Germinal center (tissue), 1 donor: Measurements from ENCODE around the gene LCN1.
"Not testable (repeated sequence)": the region's sequence is repeated elsewhere in the genome, so short reads cannot be mapped to it uniquely, and the experiment has no call there.

Source experiments
- DNase-seq: peaks from one replicate; pipeline ENCODE4 v3.0.0; 2012; ENCODE audit warnings: mixed read lengths, low spot score

LCN1 gene

DNA sequence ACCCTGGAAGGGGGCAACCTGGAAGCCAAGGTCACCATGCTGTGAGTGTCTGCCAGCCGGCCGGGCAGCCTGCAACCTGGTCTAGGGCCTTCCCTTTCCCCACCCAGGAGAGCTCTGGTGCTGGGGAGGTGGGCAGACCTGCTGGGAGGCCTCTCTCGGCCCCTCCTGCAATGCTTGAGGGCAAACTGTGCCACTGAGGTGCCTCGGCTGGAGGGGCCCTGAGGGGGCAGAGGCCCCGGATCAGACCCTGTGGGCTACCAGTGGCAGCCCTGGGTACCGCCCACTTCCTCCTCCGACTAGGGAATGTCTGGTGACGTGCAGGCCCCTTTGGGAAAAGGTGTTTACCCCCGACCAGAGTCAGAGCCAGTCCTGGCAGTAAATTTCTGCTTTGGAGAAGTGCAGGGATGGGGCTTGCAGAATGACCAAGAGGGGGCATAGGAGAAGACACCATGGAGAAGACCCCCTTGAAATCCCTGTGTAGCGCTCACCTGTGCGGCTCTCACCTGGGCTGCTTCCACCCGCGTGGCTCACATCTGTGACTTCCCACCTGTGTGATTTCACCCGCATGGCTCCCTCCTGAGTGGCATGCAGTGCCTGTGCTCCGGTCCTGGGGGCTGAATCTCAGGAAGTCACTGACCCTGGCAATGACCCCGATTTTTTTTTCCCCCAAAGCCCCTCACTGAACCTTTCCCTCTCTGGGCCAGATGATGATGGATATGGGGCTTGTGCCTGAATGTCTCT is 1.1 kb downstream of the LCN1 start:
- DNase-seq, result no peak

DNA sequence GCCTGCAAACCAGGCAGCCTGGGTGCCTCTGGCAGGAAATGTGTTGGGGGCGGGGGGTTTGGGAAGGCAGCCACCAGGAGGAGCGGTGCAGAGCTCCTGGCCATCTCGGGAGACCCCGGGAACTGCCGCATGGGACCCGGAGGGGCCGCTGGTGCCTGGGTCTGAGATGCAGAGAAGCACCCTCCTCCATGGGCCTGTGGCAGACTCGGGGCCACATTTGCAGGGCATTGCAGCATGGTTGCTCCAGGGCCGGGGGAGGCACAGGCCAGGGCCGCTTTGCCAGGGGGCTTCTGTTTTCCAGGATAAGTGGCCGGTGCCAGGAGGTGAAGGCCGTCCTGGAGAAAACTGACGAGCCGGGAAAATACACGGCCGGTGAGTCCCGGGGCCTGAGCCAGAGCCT is 1.7 kb downstream of the LCN1 start:
- no peak for DNase-seq

DNA sequence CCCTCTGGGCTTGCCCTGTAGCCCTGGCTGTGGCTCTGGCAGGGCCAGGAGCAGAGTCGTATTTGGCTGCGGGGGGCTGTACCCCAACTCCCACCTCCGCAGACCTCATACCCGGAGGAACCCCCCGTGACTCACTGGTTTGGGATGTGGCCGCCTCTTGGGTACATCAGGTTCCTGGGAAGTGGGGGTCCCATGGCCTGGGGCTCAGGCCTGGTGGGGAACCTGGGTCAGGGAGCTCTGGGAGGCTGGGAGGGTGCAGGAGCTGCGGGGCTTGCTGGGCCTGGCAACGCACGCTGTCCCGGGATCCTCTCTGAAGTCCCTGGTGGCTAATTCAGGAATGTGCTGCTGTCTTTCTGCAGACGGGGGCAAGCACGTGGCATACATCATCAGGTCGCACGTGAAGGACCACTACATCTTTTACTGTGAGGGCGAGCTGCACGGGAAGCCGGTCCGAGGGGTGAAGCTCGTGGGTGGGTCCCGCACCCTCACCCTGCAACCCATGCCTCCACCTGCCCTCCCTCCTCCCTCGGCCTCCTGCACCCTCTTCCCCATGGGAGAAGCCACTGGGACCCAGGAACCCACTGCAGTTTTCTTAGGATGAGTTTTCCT is 2.4 kb downstream of the LCN1 start:
- no peak for DNase-seq

DNA sequence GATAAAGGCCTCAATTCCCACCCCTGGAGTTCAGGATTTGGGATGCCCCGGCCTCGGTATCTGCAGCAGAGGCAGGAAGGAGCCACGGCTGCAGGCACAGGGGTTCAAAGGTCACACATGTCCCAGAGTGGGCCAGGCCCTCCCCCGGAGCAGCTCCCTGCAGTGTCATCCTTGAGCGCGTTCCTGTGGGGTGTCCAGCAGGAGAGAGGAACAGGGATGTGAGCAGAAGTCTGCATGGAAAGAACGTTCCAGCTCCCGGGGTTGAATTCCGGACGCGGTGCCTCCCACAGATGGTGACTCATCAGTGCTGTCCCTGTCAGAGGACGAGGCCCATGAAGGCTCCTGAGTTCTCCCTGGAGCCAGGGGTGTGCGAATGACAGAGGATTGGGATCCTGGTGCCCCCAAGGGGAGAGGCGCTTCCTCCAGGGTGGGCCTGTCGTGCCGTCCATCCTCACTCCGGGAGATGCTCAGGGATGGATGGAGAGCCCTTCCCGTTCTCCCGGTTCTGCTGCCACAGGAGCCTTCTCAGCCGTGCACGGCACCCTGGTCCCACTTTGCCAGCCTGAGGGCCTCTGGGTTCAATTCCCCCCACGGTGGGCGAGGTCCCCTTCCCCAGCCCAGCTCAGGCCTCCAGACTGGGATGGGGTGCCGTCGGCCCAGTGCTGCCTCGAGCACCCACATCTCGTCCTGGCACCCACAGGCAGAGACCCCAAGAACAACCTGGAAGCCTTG is 3.1 kb downstream of the LCN1 start:
- no peak for DNase-seq

DNA sequence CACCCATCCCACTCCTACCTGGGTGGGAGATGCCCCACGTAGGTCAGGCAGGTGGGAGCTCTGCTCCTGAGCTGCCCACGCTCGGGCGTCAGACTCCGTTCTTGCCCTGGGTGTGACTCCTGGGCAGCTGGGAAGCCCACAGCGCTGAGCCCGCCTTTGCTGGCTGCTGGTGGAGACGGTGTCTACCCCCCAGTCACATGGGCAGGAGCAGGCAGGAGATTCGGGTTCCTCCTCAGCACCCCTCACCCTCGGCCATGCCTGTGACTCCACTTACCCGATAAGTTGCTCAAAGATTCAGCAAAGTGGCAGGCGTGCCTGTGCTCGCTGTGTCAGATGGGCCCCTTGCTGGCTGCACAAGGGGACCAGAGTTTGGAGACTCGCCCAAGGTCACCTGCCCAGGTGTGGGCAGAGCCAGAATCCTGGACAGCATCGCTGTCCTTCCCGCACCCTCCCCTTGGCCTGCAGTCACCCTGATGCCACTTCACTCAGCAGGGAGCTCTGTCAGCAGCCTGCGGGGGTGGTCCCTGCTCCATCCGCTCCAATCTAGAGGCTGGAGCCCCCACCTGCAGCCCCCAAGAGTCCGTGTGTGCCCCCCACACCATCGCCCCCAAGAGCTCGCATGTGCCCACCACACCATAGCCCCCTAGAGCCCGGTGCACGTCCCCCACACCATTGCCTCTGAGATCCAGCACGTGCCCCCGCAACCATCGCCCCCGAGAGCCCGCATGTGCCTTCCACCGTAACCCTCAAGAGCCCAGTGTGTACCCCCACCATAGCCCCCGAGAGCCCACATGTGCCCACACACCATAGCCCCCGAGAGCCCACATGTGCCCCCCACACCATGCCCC is 4.2 kb downstream of the LCN1 start:
- DNase-seq, result no peak

DNA sequence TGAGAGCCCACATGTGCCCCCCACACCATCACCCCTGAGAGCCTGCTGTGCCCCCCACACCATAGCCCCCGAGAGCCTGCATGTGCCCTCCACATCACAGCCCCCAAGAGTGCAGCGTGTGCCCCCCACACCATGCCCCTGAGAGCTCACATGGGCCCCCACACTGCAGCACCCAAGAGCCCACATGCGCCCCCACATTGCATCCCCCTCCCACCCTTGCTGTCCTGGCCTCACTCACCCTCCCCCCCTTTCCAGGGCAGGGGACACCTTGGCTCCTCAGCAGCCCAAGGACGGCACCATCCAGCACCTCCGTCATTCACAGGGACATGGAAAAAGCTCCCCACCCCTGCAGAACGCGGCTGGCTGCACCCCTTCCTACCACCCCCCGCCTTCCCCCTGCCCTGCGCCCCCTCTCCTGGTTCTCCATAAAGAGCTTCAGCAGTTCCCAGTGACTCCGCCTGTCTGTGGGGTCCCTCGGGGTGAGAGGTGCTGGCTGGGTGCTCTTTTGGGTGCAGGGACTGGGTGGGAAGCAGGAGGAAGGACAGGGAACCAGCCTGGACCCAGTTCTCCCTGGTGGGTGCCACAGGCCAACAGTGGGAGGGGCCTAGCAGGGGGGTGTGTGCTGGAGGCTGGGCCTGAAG is 5.0 kb downstream of the LCN1 start:
- DNase-seq, result no peak

DNA sequence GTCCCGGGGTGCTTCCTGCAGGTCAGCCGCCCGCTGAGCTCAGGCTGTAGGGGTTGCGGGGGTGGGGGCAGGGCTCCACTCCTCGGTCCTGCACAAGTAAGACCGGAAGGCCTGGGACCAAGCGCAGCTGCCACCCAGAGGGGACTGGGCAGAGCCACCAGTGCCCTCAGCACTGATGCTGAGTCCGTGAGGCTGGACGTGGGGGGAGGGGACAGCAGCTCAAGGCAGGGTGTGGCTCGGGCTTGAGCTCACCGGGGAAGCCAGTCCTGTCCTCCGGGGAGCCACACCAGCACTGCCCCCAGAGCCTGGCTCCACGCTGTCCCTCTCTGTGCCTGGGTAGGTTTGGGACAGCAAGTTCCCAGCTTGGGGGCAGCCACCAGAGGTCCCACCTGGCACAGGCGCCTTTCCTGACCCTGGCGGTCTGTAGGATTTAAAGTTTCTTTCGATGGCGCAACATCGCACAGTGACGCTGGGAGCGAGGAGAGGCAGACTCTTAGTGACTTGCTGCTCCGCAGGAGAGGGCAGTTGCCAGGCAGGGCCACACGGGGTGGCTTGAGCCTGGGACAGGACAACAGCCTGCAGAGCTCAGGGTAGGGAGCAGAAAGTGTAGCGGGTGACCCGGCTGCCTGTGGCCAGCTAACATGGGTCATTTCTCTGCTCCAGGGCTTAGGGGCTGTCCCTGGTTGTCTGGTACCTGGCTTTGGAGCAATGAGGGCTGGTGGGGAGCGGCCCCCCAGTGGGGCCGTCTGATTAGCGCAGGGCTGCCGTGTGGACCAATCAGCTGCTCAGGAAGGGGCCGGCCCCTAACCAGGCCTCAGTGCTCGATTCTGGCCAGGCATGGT is 5.7 kb downstream of the LCN1 start:
- no peak for DNase-seq

DNA sequence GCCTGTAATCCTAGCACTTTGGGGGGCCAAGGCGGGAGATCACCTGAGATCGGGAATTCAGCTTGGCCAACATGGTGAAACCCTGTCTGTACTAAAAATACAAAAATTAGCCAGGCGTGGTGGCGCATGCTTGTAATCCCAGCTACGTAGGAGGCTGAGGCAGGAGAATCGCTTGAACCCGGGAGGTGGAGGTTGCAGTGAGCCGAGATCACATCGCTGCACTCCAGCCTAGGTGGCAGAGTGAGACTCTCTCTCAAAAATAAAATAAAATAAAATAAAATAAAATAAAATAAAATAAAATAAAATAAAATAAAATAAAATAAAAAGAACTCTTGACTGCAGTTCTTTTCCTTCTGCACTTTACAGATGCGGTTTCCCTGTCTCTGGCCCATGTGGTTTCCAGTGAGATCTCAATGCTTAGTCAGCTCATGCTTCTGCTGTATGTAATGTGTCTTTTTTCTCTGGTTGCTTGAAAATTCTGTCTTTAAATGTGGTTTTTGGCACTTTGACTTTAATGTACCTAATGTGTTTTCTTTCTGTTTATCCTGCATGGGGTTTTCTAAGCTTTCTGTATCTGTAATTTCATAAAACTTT is 7.7 kb downstream of the LCN1 start:
- not testable (repeated sequence) for DNase-seq

DNA sequence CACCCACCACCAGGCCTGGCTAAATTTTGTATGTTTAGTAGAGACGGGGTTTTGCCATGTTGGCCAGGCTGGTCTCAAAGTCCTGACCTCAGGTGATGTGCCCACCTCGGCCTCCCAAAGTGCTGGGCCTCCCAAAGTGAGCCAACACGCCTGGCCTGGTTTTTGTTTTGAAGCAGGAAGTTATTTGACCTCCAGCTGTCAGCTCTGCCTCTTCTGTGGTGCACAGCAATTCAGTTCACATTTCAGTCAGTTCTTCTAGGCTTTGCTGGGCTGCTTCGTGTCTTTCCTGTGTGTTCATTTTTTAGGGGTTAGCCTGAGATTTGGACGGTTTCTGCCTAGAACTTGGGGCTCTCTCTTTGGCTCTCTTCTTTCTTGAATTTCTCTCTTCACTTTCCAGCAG is 8.9 kb downstream of the LCN1 start:
- DNase-seq, result no peak

DNA sequence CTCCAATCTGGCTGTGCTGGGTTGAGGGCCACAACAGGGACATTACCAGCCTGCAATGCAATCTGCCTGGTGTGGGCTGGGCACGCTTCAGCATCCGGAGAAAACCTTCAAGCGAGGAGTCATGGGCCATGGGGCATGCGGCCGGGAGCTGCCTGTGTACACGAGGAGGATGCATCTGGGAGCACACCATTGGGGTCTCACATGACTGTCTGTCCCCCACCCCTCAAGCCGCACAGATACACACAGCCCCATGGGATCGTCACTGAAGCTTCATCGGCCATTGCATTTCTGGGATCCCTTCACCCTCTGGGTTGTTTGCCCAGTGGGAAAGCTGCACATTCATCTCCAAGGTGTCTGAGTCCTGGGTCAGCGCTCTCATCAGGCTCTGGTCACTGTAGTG is 9.9 kb downstream of the LCN1 start:
- DNase-seq, result no peak

DNA sequence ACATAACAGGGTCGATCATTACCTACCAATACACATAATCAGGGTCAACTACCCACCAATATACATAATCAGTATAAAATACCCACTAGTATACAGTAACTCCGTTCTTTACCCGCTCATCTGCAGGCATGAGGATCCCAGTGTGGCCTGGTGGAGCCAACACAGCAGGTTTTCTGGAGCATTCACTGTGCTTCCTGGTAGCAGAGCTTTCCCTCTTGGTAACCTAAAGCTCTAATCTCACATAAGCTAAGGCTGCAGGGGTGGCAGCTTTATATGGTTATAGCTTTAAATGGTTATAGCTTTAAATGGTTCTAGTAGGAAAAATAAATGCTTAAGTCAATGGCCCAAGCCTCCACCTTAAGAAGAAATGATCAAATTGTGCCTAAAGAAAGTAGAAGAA is 11.9 kb downstream of the LCN1 start:
- no peak for DNase-seq

DNA sequence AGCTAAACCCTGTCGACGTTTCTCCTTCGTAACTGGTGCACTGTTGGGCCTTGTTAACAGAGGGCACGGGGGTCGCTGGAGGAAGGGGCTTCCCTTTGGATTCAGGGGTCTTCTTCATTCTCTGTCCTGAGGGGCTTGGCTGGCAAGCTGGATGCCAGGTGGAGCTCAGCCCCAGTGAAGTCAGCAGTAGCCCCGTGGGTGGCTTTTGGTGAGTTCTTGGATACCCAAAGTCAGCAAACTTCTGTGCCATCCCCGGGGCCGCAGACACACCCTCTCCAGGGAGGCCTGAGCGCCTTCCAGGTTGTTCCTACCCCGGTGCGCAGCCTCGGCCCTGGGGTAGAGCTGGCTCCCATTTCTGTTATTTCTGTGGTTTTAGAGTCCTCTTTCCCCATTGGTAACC is 12.4 kb downstream of the LCN1 start:
- no peak for DNase-seq

DNA sequence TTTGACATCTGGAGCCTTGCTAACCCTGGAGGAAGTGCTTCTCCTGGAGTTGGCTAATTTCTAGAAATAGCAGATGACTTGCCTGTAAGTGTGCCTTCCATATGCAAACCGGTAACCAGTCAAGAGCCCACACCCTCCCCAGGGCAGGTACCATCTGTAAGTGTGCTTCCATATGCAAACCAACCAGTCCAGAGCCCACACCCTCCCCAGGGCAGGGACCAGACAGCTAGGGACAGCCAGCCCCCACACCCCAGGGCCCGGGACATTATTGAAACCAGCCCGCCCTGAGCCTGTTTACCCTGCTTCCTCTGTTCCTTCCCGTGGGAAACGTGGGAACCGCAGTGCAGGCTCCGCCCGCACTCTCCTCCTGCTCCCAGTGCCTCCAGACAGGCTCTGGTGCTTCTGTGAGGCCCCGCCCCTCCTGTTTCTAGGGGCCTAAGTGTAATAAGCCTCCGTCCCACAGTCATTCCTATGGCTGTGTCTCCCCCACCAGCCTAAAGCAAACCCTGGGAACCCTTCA is 13.0 kb downstream of the LCN1 start:
- not testable (repeated sequence) for DNase-seq

DNA sequence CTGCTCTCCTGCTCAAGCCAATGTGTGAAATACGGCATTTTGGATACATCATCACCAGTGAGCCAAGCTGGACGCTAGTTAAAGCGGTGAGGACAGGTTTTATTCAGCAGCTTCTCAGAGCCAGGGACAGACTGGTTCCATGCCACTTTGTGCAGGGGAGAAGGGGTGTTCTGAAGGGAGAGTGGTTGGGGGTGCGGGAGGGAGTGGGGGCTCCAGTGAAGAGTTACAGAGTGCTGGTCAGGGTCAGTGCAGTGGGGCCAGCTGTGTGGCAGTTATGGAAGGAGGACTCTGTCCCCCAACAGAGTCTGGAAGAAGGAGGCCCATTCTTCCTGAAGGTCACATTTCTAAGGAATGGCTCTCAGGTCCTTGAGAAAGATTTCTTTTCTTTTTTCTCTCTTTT is 13.6 kb downstream of the LCN1 start:
- not testable (repeated sequence) for DNase-seq

DNA sequence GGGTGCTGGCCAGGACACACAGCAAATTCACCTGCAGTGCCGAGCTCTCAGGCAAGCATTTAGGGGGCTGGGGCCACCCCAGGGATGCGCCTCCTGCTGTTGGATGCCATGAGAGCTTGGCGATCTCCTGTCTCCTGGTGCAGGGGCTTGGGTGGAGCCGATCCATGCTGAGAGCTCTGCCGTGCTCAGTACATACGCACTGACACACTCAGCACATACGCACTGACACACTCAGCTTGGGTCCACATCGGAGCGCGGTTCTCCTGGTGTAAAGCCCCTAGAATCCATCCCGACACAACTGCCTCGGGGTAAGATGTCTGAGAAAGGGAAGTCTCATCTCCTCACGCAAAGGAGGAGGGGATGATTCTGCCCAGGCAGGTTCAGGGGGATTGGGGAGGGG is 14.4 kb downstream of the LCN1 start:
- not testable (repeated sequence) for DNase-seq

DNA sequence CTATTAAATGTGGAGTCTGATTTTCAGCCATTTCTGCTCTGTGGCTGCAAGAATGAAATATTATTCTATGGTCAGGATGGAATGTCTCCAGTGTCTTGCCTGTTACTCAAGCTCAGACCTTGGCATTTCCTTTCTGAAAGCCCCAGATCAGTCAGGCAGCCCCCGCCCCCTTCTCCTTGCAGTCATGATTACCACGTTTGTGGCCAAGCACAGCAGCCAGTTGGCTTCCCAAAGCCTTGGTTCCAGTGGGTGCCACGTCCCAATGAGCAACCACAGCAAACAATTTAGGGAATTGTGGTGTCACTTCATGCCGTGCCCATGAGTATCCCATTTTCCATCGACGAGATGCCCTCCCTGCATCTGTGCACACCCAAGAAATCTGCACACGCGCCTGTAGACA is 15.0 kb downstream of the LCN1 start:
- no peak for DNase-seq

DNA sequence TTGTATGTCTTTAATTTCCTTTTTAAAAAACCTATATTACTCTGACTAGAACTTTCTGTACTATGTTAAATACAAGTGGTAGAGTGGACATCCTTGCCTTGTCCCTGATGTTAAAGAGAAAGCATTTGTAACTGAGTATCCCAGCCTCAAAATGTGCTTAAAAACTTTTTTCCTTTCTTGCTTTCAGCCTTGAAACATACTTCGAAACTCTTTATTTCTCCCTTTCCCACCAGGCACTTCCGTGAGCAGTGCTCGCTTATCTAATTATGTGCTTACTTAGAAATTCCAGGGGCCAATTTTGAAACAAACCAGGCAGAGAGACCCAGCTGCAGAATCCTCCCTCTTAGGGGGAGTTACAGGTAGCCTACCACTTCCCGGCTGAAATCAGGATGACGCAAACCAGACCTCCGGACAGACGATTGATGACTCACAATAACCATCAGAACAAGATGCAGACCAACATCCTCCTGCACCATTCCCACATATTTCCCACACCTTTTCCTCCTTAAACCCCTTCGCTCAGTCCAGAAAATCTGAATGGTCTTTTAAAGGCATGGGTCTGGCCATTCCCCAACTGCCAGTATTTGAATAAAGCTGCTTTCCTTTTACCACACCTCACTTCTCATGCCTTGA is 22.1 kb downstream of the LCN1 start:
- not testable (repeated sequence) for DNase-seq

DNA sequence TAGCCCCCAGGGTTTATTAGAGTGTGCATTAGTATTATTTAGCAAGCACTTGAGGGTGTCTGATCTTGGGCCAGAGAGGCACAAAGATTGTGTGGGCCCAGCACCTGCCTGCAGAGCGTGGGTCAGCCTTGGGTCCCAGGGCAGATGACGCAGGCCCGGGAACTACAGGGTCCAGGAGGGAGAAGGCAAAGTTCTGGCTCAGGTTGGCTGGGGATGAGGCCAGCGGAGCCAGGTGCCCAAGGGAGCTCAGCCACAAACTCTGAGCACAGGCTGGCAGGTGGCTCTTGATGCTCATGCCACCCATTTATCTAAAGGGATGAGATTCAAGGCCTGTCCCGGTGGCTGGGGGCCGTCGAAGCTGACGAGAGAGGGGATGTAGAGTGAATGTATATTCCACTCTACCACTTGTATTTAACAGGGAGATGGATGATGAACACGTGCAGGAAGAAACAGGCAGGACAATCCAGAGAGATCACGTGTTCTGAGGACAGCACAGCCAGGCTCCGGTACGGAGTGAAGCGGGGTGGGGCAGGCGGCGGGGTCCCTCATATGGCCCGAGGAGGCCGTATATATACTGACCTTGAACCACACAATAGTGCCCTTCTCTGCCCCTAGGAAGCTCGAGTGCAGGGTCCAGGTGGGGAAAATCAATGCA is 23.9 kb downstream of the LCN1 start:
- DNase-seq, result no peak

DNA sequence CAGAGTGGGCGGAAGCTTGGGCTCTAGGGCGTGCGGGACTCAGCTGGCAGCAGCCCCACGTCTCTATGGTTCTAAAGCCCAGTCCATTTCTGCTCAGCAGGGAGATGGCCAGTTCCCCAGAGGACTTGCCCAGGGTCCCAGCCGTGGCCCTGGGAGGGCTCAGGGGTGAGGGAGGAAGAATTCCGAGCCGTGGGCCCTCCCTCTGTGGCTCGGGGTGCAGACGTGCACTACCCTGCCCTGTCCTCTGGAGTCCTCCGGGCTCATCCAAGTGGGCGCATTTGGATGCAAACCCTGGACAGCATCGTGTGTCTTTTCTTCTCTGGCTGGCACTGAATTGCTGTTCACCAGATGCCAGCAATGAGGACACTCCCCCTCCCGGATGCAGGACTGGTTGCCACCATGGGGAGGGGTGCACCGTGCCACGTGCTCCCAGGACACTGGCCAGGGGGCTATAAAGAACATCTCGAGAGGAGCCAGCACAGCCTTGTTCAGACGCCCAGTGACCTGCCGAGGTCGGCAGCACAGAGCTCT is 24.5 kb downstream of the LCN1 start, which contains the start of gene OBP2A:
Gene OBP2A, plus strand, starts transcription at position 481 of the 531 bp plus-strand sequence. CDS start 55 bp downstream, outside the sequence.
- not testable (repeated sequence) for DNase-seq
